Ovary (tissue), 9 donors: ENCODE results near the gene KCMF1. TPM values are rescaled to one million over a fixed set of nuclear protein-coding genes. Genes with fewer than 3 reads are reported as not detected.

ENCODE experiments used
- DNase-seq, 5 donors: peaks; one replicate each; pipeline ENCODE4 v3.0.0-alpha.2; 2019 to 2020
- H3K27ac ChIP-seq, 2 donors: fragments of 200-600 bp; one replicate each; pipeline versions ENCODE4 v1.5.1 to v1.8.0; 2019 to 2022
- H3K27me3 ChIP-seq: fragments of 200-600 bp; one replicate; pipeline ENCODE4 v1.8.0; 2022
- H3K36me3 ChIP-seq: fragments of 200-600 bp; sonication (generic); one replicate; pipeline ENCODE4 v1.5.1; 2019
- H3K4me1 ChIP-seq: one replicate; pipeline ENCODE4 v1.8.1; 2013; ENCODE audit warnings: mild to moderate bottlenecking, moderate library complexity; ENCODE audit not compliant: insufficient read depth
- H3K4me3 ChIP-seq: fragments of 200-600 bp; sonication (generic); one replicate; pipeline ENCODE4 v1.5.1; 2017
- H3K9me3 ChIP-seq, 2 donors: fragments of 200-600 bp in 1 of 2; sonication (generic) in 1 of 2; one replicate each; pipeline versions ENCODE4 v1.5.1 to v1.8.1; 2013 to 2019; ENCODE audit warnings: mild to moderate bottlenecking in 1 of 2, moderate library complexity in 1 of 2
- CTCF ChIP-seq, 3 donors: fragments of 450-650 bp in 2 of 3; fragments of 200-600 bp in 1 of 3; IDR thresholded peaks; one replicate each; pipeline versions ENCODE4 v1.5.1 to v1.8.0; 2016 to 2022; ENCODE audit warnings: antibody characterized with exemption in 3 of 3, mild to moderate bottlenecking in 1 of 3
- EP300 ChIP-seq: sonication (generic); formaldehyde crosslinking; IDR thresholded peaks from one replicate; pipeline ENCODE4 v1.6.1; 2017; ENCODE audit warnings: antibody characterized with exemption
- POLR2A ChIP-seq: fragments of 450-650 bp; IDR thresholded peaks from one replicate; pipeline ENCODE4 v1.6.1; 2017; ENCODE audit warnings: antibody characterized with exemption, mild to moderate bottlenecking, moderate library complexity
- WGBS, 3 donors: extraction: QIAGEN DNeasy Blood & Tissue Kit in 1 of 3; methylation state at CpG; one replicate each; pipeline versions ENCODE4 v1.1.5 to v1.1.7; 2013 to 2017; 5-methylcytosine and 5-hydroxymethylcytosine counted together
- intact Hi-C, 4 donors: fragments of 100-400 bp; cut with DNase I; formaldehyde crosslinking; loops; one replicate each; pipeline versions ENCODE4 v1.11.0 to v1.15.1; 2022 to 2023
- polyA plus RNA-seq, 2 donors: library from polyadenylated mRNA; stranded (reverse); fragments of 200-250 nt in 1 of 2; fragments of 350-450 nt in 1 of 2; fragmentation: Illumina TruSeq in 1 of 2; extraction: RNeasy Lipid Tissue Mini Kit (QIAGEN cat#74804) in 1 of 2; gene quantifications; one replicate each; pipeline ENCODE4 v1.2.3, GENCODE V29; 2013 to 2014
- total RNA-seq, 7 donors: library from RNA; depleted of rRNA in 2 of 7; stranded (reverse); fragments of >200 nt in 2 of 7; fragmentation: NEBNext Ultra II Directional in 3 of 7; extraction: Animal tissue kit (Norgen Biotek cat#: 25700) in 3 of 7; gene quantifications; one replicate each; pipeline versions ENCODE4 v1.1.0 to v1.2.4, GENCODE V29; 2016 to 2023
- donor health status: DM: no; HTN: no; CAD: no; lungs with moderate emphysema.
- donor health status: DM: no; HTN: no; CAD: no.
- donor health status: Bipolar disorder and iron deficiency.
- donor health status: DM: yes; HTN: yes; CAD: no.
- donor health status: DM: no; HTN: no; CAD: no.
- donor health status: DM: yes; HTN: yes; CAD: no.

KCMF1 gene
- total and polyA plus RNA-seq, 9 donors: 21.9 to 58.7 (median 53.3) TPM

- no peak for TF ChIP-seq EP300
- no peak for TF ChIP-seq CTCF (IDR thresholded peaks at IDR 0.05)
- no peak for TF ChIP-seq POLR2A
- no peak for DNase-seq
- intact Hi-C loops: no loop called here
- H3K27ac ChIP-seq: no peak overlapping the region
- H3K36me3 ChIP-seq: no peaks in the 10 kb centered on the region
- H3K9me3 ChIP-seq: peaks cover 0 to 5% of the 10 kb centered on the region in 2 donors
- WGBS, 3 donors: 86 to 93% (median 86%) methylated on average over 5 of the region's 5 CpGs
- H3K4me1 ChIP-seq: no peaks in the 10 kb centered on the region
- H3K4me3 ChIP-seq: no peak overlapping the region
- H3K27me3 ChIP-seq: no peaks in the 10 kb centered on the region
Observed at GRCh38 chr2:85078536-85078935, 107.6 kb downstream of the KCMF1 start.

DNA sequence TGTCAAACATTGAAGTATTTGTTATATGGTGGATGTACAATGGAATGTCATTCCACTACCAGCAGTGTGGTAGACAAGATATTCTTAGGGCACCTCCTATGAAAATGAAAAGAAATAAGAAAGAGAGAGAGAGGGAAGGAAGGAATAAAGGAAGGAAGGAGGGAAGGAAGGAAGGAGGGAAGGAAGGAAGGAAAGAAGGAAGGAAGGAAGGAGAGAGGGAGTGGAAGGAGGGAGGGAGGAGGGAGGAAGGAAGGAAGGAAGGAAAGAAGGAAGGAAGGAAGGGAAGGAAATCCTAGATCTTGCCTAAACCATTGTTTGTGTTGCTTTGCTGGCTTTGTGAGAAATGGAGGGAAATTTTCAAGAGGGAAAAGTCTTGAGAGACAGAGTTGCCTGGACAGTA is 112.1 kb downstream of the KCMF1 start:
- DNase-seq: no peak
- no peaks in the 10 kb centered on the region for H3K36me3 ChIP-seq
- intact Hi-C loops: no loop called here
- no peak overlapping the region for H3K27ac ChIP-seq
- no peak for TF ChIP-seq CTCF (IDR thresholded peaks at IDR 0.05)
- TF ChIP-seq POLR2A: no peak
- no peak for TF ChIP-seq EP300
- H3K4me3 ChIP-seq: no peak overlapping the region
- no peaks in the 10 kb centered on the region for H3K4me1 ChIP-seq
- H3K27me3 ChIP-seq: no peaks in the 10 kb centered on the region
- peaks cover 0 to 5% of the 10 kb centered on the region in 2 donors for H3K9me3 ChIP-seq

DNA sequence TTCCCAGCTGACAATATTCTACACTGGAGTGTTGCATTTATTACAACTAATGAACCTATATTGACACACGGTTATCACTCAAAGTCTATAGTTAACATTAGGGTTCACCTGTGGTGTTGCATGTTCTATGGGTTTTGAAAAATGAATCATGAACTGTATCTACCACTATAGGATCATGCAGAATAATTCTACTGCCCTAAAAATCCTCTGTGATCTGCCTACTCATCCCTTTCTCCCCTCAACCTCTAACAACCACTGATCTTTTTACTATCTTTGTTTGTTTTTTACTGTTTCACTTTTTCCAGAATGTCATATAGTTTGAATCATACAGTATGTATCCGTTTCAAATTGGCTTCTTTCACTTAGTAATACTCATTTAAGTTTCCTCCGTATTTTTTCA is 114.6 kb downstream of the KCMF1 start:
- TF ChIP-seq EP300 (no peak), POLR2A (no peak)
- Histone ChIP-seq H3K9me3 (peaks cover 0 to 5% of the 10 kb centered on the region in 2 donors), H3K27ac (no peak overlapping the region), H3K27me3 (no peaks in the 10 kb centered on the region), H3K36me3 (no peaks in the 10 kb centered on the region), H3K4me1 (no peaks in the 10 kb centered on the region), H3K4me3 (no peak overlapping the region)
- intact Hi-C loops: no loop called here
- no peak for DNase-seq
- 72 to 75% (median 73%) methylated on average over 3 of the region's 3 CpGs for WGBS, 3 donors

DNA sequence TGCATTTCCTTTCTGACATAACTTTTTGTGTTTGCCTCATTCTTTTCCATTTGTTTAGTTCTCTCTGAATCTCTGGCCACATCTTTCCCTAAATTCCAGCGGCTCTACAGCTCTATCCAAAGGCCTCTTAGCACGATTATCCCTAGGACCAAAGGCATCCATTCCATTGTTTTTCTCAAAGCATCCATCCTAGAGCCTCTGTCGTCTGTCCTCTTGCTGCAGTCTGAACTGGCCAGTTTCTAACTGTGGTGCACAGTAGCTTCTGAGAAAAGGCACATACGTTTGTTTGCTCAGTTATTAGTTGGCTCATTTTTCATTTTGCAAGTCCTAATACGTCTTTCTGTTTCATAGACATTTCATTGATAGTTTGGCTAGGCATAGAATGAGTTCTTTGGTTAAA is 116.6 kb downstream of the KCMF1 start:
- intact Hi-C loops: no loop called here
- DNase-seq: no peak
- TF ChIP-seq EP300 (no peak), POLR2A (no peak), CTCF (IDR thresholded peaks at IDR 0.05) (no peak)
- Histone ChIP-seq H3K4me1 (no peaks in the 10 kb centered on the region), H3K27me3 (no peaks in the 10 kb centered on the region), H3K4me3 (no peak overlapping the region), H3K27ac (no peak overlapping the region), H3K9me3 (no peaks in the 10 kb centered on the region), H3K36me3 (no peaks in the 10 kb centered on the region)
- 80 to 85% (median 82%) methylated on average over 5 of the region's 5 CpGs for WGBS, 3 donors

DNA sequence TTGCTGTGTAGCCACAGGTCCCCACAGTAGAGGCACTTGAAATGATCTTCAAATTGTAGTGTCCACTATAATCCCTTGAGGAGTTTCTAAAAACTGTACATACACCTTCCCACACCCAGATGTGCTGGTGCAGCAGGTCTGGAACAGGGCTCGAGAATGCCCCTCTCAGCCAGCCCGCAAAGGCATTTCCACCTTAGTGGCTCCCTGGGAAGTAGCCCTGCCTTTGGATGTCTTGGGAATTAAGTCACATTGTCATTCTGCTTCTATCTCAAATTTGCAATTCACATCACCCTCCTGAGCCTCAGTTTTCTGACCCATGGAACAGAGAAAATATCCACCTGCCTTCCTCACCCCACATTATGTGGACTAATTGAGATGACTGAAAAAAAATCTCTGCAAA is 118.0 kb downstream of the KCMF1 start:
- Histone ChIP-seq H3K27ac (no peak overlapping the region), H3K4me3 (no peak overlapping the region), H3K4me1 (no peaks in the 10 kb centered on the region), H3K9me3 (no peaks in the 10 kb centered on the region), H3K36me3 (no peaks in the 10 kb centered on the region), H3K27me3 (no peaks in the 10 kb centered on the region)
- intact Hi-C loops: no loop called here
- 92 to 97% (median 93%) methylated on average over 2 of the region's 2 CpGs for WGBS, 3 donors
- TF ChIP-seq EP300: no peak
- TF ChIP-seq CTCF (IDR thresholded peaks at IDR 0.05): no peak
- no peak for TF ChIP-seq POLR2A
- DNase-seq: no peak
